ENCODE measurements around the gene TMEM151B. TPM values are rescaled to one million over a fixed set of nuclear protein-coding genes. Genes with fewer than 3 reads are reported as not detected.

TMEM151B gene
- total and polyA plus RNA-seq, 2 of the 13 experiments (the other 11 are each of a cell fraction or from before 2014, with no cell fraction given) = not detected

DNA sequence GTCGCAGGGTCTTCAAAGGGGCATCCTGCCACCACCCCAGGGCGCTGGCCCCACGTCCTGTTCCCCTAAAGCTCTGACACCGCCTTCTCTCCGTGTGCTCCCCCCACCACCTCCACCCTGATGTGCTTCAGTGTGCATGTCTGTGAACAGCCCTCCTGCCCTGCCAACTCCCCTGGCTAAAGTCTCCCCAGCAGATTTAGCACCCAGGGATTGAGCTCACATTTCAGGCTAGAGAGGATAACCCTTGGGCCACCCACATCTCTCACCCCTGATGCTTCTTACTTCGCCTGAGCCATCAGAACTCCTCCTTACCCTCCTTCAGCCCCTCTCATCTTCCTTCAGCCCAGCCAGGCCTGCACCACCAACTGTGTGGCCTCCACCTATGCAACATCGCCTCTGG lies 7.5 kb downstream of the TMEM151B start:
- in situ Hi-C loops (cut with HindIII; ENCODE audit: extremely low pct_ligation_motif_present, low pct_unique_long_range_greater_than_20kb) = no loop called here
- ChIA-PET CTCF (ENCODE audit: low intra/inter-chr PET ratio, low total read pairs) (no interaction called here), POLR2A (no interaction called here)
- peaks cover 36 to 84% of the 10 kb centered on the region in 2 experiments for H3K27me3 ChIP-seq (ENCODE audit: control insufficient read depth in 1 of 2, insufficient read depth in 2 of 2, low read length in 2 of 2)
- WGBS (ENCODE audit: low lambda C conversion rate) = 13% methylated on average over 7 of the region's 7 CpGs
- intact Hi-C loops (cut with micrococcal nuclease; ENCODE audit: unreplicated experiment) = no loop called here
- no peak overlapping the region for H3K9ac ChIP-seq (ENCODE audit: insufficient read depth, low read depth, low read length)
- no peak overlapping the region for H3K4me2 ChIP-seq (ENCODE audit: low read depth, low read length)
- ATAC-seq = no peak
- peaks cover 3% of the 10 kb centered on the region; the same call in 1 of the 2 replicates for H4K20me1 ChIP-seq (ENCODE audit: insufficient read depth, low read length)
- TF ChIP-seq HNRNPUL1 (IDR thresholded peaks at IDR 0.05; ENCODE audit: low read depth, low read length) = no peak
- TF ChIP-seq, protein P1, sequence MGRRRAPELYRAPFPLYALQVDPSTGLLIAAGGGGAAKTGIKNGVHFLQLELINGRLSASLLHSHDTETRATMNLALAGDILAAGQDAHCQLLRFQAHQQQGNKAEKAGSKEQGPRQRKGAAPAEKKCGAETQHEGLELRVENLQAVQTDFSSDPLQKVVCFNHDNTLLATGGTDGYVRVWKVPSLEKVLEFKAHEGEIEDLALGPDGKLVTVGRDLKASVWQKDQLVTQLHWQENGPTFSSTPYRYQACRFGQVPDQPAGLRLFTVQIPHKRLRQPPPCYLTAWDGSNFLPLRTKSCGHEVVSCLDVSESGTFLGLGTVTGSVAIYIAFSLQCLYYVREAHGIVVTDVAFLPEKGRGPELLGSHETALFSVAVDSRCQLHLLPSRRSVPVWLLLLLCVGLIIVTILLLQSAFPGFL (CRISPR knock-in tag; IDR thresholded peaks at IDR 0.05) = no peak
- TF ChIP-seq, protein P2, sequence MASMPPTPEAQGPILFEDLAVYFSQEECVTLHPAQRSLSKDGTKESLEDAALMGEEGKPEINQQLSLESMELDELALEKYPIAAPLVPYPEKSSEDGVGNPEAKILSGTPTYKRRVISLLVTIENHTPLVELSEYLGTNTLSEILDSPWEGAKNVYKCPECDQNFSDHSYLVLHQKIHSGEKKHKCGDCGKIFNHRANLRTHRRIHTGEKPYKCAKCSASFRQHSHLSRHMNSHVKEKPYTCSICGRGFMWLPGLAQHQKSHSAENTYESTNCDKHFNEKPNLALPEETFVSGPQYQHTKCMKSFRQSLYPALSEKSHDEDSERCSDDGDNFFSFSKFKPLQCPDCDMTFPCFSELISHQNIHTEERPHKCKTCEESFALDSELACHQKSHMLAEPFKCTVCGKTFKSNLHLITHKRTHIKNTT (CRISPR knock-in tag; IDR thresholded peaks at IDR 0.05) = no peak
- no peak overlapping the region for H2AFZ ChIP-seq (ENCODE audit: low read length)
- H3K79me2 ChIP-seq (ENCODE audit: insufficient read depth, low read length) = no peaks in the 10 kb centered on the region
- DNase-seq (ENCODE audit: low spot score) = no peak
- no peak overlapping the region for H3K4me3 ChIP-seq (replicated peaks in 1 of 3; ENCODE audit: insufficient read depth in 1 of 3, low read depth in 2 of 3, low read length in 3 of 3)
- no peaks in the 10 kb centered on the region for H3K36me3 ChIP-seq (replicated peaks in 1 of 2; ENCODE audit: control insufficient read depth in 1 of 2, insufficient read depth in 2 of 2, low read length in 2 of 2)
- no TSS peak for BruUV-seq (replicated peaks)
- FAIRE-seq = no peak
- H3K27ac ChIP-seq (ENCODE audit: extremely low read length, insufficient read depth, low read length) = no peak overlapping the region
- H3K4me1 ChIP-seq (ENCODE audit: insufficient read depth, low read length) = peaks cover 28% of the 10 kb centered on the region
- H3K9me3 ChIP-seq (ENCODE audit: low read length) = no peaks in the 10 kb centered on the region

DNA sequence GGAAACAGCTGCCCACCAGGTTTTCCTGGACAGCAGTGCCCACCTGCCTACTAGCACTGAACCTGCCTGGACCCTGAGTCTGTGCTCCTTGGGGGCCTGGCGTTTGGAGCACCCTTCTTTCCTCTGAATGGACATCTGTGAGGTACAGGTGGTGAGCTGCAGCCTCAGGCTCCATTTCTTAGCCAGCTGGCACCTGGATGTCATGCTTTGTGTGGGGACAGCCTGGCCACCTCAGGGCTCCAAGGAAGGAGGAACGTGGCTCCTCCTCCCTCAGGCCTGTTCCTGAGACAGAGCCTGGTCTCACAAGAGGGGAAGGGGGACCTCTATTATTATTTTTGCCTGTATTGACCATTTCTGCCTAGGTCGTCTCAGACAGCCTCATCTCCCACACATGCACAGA lies 8.1 kb downstream of the TMEM151B start:
- no peak overlapping the region for H3K4me3 ChIP-seq (replicated peaks in 1 of 3; ENCODE audit: insufficient read depth in 1 of 3, low read depth in 2 of 3, low read length in 3 of 3)
- ChIA-PET POLR2A (no interaction called here), CTCF (ENCODE audit: low intra/inter-chr PET ratio, low total read pairs) (no interaction called here)
- H3K79me2 ChIP-seq (ENCODE audit: insufficient read depth, low read length) = no peaks in the 10 kb centered on the region
- peaks cover 3% of the 10 kb centered on the region; the same call in 1 of the 2 replicates for H4K20me1 ChIP-seq (ENCODE audit: insufficient read depth, low read length)
- H3K36me3 ChIP-seq (replicated peaks in 1 of 2; ENCODE audit: control insufficient read depth in 1 of 2, insufficient read depth in 2 of 2, low read length in 2 of 2) = no peaks in the 10 kb centered on the region
- no peak overlapping the region for H3K9ac ChIP-seq (ENCODE audit: insufficient read depth, low read depth, low read length)
- 4% methylated on average over 2 of the region's 3 CpGs for WGBS (ENCODE audit: low lambda C conversion rate)
- FAIRE-seq = no peak
- H3K4me2 ChIP-seq (ENCODE audit: low read depth, low read length) = no peak overlapping the region
- no TSS peak for BruUV-seq (replicated peaks)
- TF ChIP-seq, protein P3, sequence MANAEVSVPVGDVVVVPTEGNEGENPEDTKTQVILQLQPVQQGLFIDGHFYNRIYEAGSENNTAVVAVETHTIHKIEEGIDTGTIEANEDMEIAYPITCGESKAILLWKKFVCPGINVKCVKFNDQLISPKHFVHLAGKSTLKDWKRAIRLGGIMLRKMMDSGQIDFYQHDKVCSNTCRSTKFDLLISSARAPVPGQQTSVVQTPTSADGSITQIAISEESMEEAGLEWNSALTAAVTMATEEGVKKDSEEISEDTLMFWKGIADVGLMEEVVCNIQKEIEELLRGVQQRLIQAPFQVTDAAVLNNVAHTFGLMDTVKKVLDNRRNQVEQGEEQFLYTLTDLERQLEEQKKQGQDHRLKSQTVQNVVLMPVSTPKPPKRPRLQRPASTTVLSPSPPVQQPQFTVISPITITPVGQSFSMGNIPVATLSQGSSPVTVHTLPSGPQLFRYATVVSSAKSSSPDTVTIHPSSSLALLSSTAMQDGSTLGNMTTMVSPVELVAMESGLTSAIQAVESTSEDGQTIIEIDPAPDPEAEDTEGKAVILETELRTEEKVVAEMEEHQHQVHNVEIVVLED (CRISPR knock-in tag; IDR thresholded peaks at IDR 0.05; ENCODE audit: borderline replicate concordance) = no peak
- TF ChIP-seq, protein P4, sequence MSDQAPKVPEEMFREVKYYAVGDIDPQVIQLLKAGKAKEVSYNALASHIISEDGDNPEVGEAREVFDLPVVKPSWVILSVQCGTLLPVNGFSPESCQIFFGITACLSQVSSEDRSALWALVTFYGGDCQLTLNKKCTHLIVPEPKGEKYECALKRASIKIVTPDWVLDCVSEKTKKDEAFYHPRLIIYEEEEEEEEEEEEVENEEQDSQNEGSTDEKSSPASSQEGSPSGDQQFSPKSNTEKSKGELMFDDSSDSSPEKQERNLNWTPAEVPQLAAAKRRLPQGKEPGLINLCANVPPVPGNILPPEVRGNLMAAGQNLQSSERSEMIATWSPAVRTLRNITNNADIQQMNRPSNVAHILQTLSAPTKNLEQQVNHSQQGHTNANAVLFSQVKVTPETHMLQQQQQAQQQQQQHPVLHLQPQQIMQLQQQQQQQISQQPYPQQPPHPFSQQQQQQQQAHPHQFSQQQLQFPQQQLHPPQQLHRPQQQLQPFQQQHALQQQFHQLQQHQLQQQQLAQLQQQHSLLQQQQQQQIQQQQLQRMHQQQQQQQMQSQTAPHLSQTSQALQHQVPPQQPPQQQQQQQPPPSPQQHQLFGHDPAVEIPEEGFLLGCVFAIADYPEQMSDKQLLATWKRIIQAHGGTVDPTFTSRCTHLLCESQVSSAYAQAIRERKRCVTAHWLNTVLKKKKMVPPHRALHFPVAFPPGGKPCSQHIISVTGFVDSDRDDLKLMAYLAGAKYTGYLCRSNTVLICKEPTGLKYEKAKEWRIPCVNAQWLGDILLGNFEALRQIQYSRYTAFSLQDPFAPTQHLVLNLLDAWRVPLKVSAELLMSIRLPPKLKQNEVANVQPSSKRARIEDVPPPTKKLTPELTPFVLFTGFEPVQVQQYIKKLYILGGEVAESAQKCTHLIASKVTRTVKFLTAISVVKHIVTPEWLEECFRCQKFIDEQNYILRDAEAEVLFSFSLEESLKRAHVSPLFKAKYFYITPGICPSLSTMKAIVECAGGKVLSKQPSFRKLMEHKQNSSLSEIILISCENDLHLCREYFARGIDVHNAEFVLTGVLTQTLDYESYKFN (CRISPR knock-in tag; conservative IDR thresholded peaks at IDR 0.05) = no peak
- no peak for TF ChIP-seq MBD4 (IDR thresholded peaks at IDR 0.05; ENCODE audit: borderline replicate concordance, low read length)
- TF ChIP-seq, protein P5, sequence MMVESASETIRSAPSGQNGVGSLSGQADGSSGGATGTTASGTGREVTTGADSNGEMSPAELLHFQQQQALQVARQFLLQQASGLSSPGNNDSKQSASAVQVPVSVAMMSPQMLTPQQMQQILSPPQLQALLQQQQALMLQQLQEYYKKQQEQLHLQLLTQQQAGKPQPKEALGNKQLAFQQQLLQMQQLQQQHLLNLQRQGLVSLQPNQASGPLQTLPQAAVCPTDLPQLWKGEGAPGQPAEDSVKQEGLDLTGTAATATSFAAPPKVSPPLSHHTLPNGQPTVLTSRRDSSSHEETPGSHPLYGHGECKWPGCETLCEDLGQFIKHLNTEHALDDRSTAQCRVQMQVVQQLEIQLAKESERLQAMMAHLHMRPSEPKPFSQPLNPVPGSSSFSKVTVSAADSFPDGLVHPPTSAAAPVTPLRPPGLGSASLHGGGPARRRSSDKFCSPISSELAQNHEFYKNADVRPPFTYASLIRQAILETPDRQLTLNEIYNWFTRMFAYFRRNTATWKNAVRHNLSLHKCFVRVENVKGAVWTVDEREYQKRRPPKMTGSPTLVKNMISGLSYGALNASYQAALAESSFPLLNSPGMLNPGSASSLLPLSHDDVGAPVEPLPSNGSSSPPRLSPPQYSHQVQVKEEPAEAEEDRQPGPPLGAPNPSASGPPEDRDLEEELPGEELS (CRISPR knock-in tag; IDR thresholded peaks at IDR 0.05) = no peak
- H3K27me3 ChIP-seq (ENCODE audit: control insufficient read depth in 1 of 2, insufficient read depth in 2 of 2, low read length in 2 of 2) = peaks cover 31 to 84% of the 10 kb centered on the region in 2 experiments
- peaks cover 28% of the 10 kb centered on the region for H3K4me1 ChIP-seq (ENCODE audit: insufficient read depth, low read length)
- intact Hi-C loops (cut with micrococcal nuclease; ENCODE audit: unreplicated experiment) (no loop called here), in situ Hi-C loops (cut with HindIII; ENCODE audit: extremely low pct_ligation_motif_present, low pct_unique_long_range_greater_than_20kb) (no loop called here)
- no peak overlapping the region for H2AFZ ChIP-seq (ENCODE audit: low read length)
- ATAC-seq = no peak
- no peak for DNase-seq (ENCODE audit: low spot score)
- no peaks in the 10 kb centered on the region for H3K9me3 ChIP-seq (ENCODE audit: low read length)
- H3K27ac ChIP-seq (ENCODE audit: extremely low read length, insufficient read depth, low read length) = no peak overlapping the region

Data from HepG2 (cell line).